Mesenchymal stem cell (in vitro differentiated cells and primary cell): Measurements from ENCODE around the gene TRIP11.

Experiments
- DNase-seq: peaks from one replicate; pipeline ENCODE4 v3.0.0-alpha.2; 2013
- H2AFZ ChIP-seq: one replicate; pipeline ENCODE4 v1.6.1; 2013; ENCODE audit warnings: low read depth, mild to moderate bottlenecking, control low read depth, inconsistent platforms, low read length, moderate library complexity
- H2AK5ac ChIP-seq: 2 replicates; pipeline ENCODE4 v1.6.1; 2013; ENCODE audit warnings: low read length, moderate library complexity, mild to moderate bottlenecking, inconsistent platforms; ENCODE audit not compliant: severe bottlenecking
- H2BK120ac ChIP-seq: one replicate; pipeline ENCODE4 v1.6.1; 2013; ENCODE audit warnings: low read depth, mild to moderate bottlenecking, inconsistent platforms, low read length, moderate library complexity
- H2BK12ac ChIP-seq, 2 experiments: one replicate each; pipeline ENCODE4 v1.6.1; 2013; ENCODE audit warnings: inconsistent platforms in 2 of 2, low read length in 2 of 2, mild to moderate bottlenecking in 2 of 2, moderate library complexity in 2 of 2, control low read depth in 1 of 2
- H2BK15ac ChIP-seq: one replicate; pipeline ENCODE4 v1.6.1; 2013; ENCODE audit warnings: mild to moderate bottlenecking, low read depth, inconsistent platforms; ENCODE audit not compliant: poor library complexity, severe bottlenecking
- H2BK5ac ChIP-seq: 2 replicates; pipeline ENCODE4 v1.6.1; 2013; ENCODE audit warnings: low read depth, mild to moderate bottlenecking, low read length, control low read depth, inconsistent platforms; ENCODE audit not compliant: poor library complexity, severe bottlenecking
- H3K14ac ChIP-seq, 2 experiments: one replicate each; pipeline ENCODE4 v1.6.1; 2013; ENCODE audit warnings: inconsistent platforms in 2 of 2, low read length in 2 of 2, control low read depth in 1 of 2, mild to moderate bottlenecking in 1 of 2, moderate library complexity in 1 of 2
- H3K18ac ChIP-seq, 2 experiments: one replicate each; pipeline ENCODE4 v1.6.1; 2013; ENCODE audit warnings: inconsistent platforms in 2 of 2, low read length in 2 of 2, control low read depth in 1 of 2, low read depth in 1 of 2, mild to moderate bottlenecking in 1 of 2
- H3K23ac ChIP-seq, 2 experiments: one replicate each; pipeline ENCODE4 v1.6.1; 2013; ENCODE audit warnings: inconsistent platforms in 2 of 2, low read length in 2 of 2, mild to moderate bottlenecking in 2 of 2, moderate library complexity in 2 of 2, control low read depth in 1 of 2
- H3K27ac ChIP-seq: 2 replicates; pipeline ENCODE4 v1.5.1; 2013; ENCODE audit warnings: mild to moderate bottlenecking, moderate library complexity, low read length, control low read depth, inconsistent platforms; ENCODE audit not compliant: poor library complexity, severe bottlenecking
- H3K27me3 ChIP-seq, 2 experiments: 2 replicates each; pipeline versions ENCODE4 v1.6.1 to v1.7.0; 2013; ENCODE audit warnings: low read length in 2 of 2, mild to moderate bottlenecking in 2 of 2, moderate library complexity in 2 of 2, control low read depth in 1 of 2, inconsistent platforms in 1 of 2; ENCODE audit not compliant: control insufficient read depth in 1 of 2, insufficient read depth in 1 of 2
- H3K36me3 ChIP-seq, 2 experiments: 2 replicates each; pipeline versions ENCODE4 v1.6.1 to v1.7.0; 2013; ENCODE audit warnings: low read length in 2 of 2, control low read depth in 1 of 2, inconsistent platforms in 1 of 2, low read depth in 1 of 2, mild to moderate bottlenecking in 1 of 2; ENCODE audit not compliant: insufficient read depth in 2 of 2, control insufficient read depth in 1 of 2
- H3K4ac ChIP-seq, 2 experiments: one replicate each; pipeline ENCODE4 v1.6.1; 2013; ENCODE audit warnings: inconsistent platforms in 2 of 2, low read length in 2 of 2, mild to moderate bottlenecking in 2 of 2, moderate library complexity in 2 of 2, control low read depth in 1 of 2, low read depth in 1 of 2
- H3K4me1 ChIP-seq: 2 replicates; pipeline ENCODE4 v1.6.1; 2013; ENCODE audit warnings: low read depth, low read length, control low read depth; ENCODE audit not compliant: control insufficient read depth, insufficient read depth
- H3K4me2 ChIP-seq: 2 replicates; pipeline ENCODE4 v1.6.1; 2013; ENCODE audit warnings: low read length, mild to moderate bottlenecking, inconsistent platforms; ENCODE audit not compliant: poor library complexity, severe bottlenecking
- H3K4me3 ChIP-seq, 2 experiments: 2 replicates each; pipeline versions ENCODE4 v1.5.1 to v1.7.0; 2013; ENCODE audit warnings: low read length in 2 of 2, mild to moderate bottlenecking in 2 of 2, control low read depth in 1 of 2, low read depth in 1 of 2; ENCODE audit not compliant: insufficient read depth in 1 of 2
- H3K79me1 ChIP-seq: replicated peaks from 2 replicates; pipeline ENCODE4 v1.6.1; 2013; ENCODE audit warnings: mild to moderate bottlenecking, control low read depth, low read length, inconsistent platforms; ENCODE audit not compliant: poor library complexity, severe bottlenecking
- H3K9ac ChIP-seq: 2 replicates; pipeline ENCODE4 v1.7.0; 2013; ENCODE audit warnings: mild to moderate bottlenecking, low read length, moderate library complexity
- H3K9me3 ChIP-seq: 2 replicates; pipeline ENCODE4 v1.7.0; 2013; ENCODE audit warnings: mild to moderate bottlenecking, low read length; ENCODE audit not compliant: control insufficient read depth
- H4K8ac ChIP-seq: one replicate; pipeline ENCODE4 v1.6.1; 2013; ENCODE audit warnings: inconsistent platforms, mild to moderate bottlenecking, low read length, moderate library complexity
- H4K91ac ChIP-seq: one replicate; pipeline ENCODE4 v1.6.1; 2013; ENCODE audit warnings: mild to moderate bottlenecking, low read length, inconsistent platforms
- WGBS: methylation state at CpG from one replicate; pipeline ENCODE4 v1.1.7; 2013; ENCODE audit warnings: mixed read lengths; 5-methylcytosine and 5-hydroxymethylcytosine counted together

The TRIP11 gene

DNA sequence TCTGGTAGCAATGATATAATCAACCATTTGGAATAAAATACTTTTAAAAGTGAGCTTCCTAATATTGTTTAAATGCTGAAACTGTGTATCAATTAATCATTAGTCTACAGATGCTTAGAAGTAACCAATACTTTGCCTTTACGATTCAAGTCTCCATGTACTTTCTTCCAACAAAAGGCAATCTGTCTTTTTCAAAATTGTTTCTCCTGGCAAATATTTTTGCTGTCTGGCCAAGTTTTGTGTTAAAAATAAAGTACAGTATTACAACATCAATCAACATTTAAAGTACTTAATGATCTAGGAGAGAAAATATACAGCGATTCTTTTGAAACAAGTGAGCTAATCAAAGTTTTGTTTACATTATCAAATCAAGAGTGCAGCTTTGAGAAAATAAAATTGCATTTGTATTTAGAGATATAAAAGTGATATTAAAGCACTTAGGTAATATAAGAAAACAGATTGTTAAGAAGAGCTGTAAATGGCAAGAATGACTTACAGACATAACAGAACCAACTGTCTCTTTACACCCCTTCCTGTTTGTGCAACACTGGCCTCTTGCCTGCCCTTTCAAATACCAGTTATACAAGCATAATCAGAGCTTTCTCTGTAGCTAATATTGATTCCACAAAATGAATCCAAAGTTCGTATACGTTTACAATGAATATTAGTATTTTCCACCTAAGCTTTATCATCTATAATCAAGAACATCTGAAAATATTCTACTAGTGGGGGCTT lies 54.2 kb downstream of the TRIP11 start:
- H3K27ac ChIP-seq: peak overlapping the region; percentile 3
- H3K36me3 ChIP-seq: peaks cover 8 to 55% of the 10 kb centered on the region in 2 experiments
- no peak overlapping the region for H3K23ac ChIP-seq
- H4K8ac ChIP-seq: no peak overlapping the region
- peaks cover 1% of the 10 kb centered on the region for H3K4me1 ChIP-seq
- DNase-seq: peak; percentile 45
- H4K91ac ChIP-seq: no peak overlapping the region
- no peak overlapping the region for H2BK12ac ChIP-seq
- no peak overlapping the region for H3K4ac ChIP-seq
- H3K27me3 ChIP-seq: no peaks in the 10 kb centered on the region
- no peak overlapping the region for H2BK120ac ChIP-seq
- no CpG with 5 or more reads among the region's 4 CpGs for WGBS
- H2AFZ ChIP-seq: no peak overlapping the region
- peaks cover 18% of the 10 kb centered on the region for H3K79me1 ChIP-seq
- peak overlapping the region; percentile 62 for H3K9ac ChIP-seq
- H3K4me3 ChIP-seq: no peak overlapping the region
- no peak overlapping the region for H3K4me2 ChIP-seq
- no peak overlapping the region for H2BK5ac ChIP-seq
- H3K18ac ChIP-seq: no peak overlapping the region
- H2AK5ac ChIP-seq: no peak overlapping the region
- no peak overlapping the region for H2BK15ac ChIP-seq
- H3K9me3 ChIP-seq: no peaks in the 10 kb centered on the region
- no peak overlapping the region for H3K14ac ChIP-seq

DNA sequence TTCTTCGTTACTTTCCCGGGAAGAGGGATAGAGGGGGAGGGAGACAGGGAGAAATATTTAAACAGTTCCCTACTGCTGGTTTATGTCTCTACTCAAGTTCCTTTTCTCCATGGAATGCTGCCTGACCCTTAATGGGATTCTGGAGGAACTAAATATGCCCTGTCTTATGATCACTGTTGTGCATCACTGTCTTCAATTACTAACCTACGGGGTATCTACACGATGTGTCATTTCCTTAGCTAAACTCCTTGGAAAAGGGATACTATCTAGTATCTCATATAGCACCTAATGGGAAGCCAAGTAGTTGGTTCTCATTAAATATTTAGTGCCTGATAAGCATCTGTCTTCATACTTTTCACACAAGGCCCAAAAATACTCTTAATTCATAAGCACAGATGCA lies 54.9 kb downstream of the TRIP11 start:
- Histone ChIP-seq H3K4me2 (no peak overlapping the region), H4K8ac (no peak overlapping the region), H2BK120ac (no peak overlapping the region), H3K9me3 (no peaks in the 10 kb centered on the region), H3K4me1 (peaks cover 1% of the 10 kb centered on the region), H2BK12ac (no peak overlapping the region), H2BK15ac (no peak overlapping the region), H2AFZ (no peak overlapping the region), H4K91ac (no peak overlapping the region), H3K27me3 (no peaks in the 10 kb centered on the region), H3K23ac (no peak overlapping the region), H3K14ac (no peak overlapping the region), H3K79me1 (peaks cover 18% of the 10 kb centered on the region), H3K4me3 (no peak overlapping the region), H3K18ac (no peak overlapping the region), H3K36me3 (peaks cover 8 to 51% of the 10 kb centered on the region in 2 experiments), H3K4ac (no peak overlapping the region), H3K27ac (peak overlapping the region; percentile 3), H2AK5ac (no peak overlapping the region), H2BK5ac (no peak overlapping the region), H3K9ac (peak overlapping the region; percentile 62)
- peak; percentile 75 for DNase-seq
- WGBS: 58% methylated on average over 2 of the region's 4 CpGs

DNA sequence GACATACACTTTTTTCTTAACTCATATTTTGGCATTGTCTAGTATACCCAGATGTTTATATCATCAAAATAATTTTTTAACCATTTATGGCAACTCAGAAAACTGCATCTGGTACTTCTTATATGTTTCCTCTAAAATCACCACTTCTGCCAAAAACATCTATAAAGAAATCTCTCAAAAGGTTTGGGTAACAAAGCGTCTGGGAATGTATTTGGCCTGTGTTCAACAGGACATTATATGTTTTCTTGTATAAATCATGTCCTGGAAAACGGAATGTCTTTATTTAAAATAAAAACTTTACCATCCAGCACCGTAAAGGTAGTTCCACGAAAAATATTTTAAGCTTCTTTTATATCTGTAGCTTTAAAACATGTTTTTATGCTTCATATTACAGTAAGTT lies 56.3 kb downstream of the TRIP11 start:
- H3K23ac ChIP-seq: no peak overlapping the region
- no peak overlapping the region for H3K4me3 ChIP-seq
- H2BK120ac ChIP-seq: no peak overlapping the region
- no peak overlapping the region for H3K4ac ChIP-seq
- peaks cover 5 to 38% of the 10 kb centered on the region in 2 experiments for H3K36me3 ChIP-seq
- H3K14ac ChIP-seq: no peak overlapping the region
- H2BK5ac ChIP-seq: no peak overlapping the region
- DNase-seq: no peak
- H4K8ac ChIP-seq: no peak overlapping the region
- no peak overlapping the region for H2BK15ac ChIP-seq
- no CpG with 5 or more reads among the region's 4 CpGs for WGBS
- no peaks in the 10 kb centered on the region for H3K27me3 ChIP-seq
- H2AFZ ChIP-seq: no peak overlapping the region
- H2AK5ac ChIP-seq: no peak overlapping the region
- peaks cover 1% of the 10 kb centered on the region for H3K4me1 ChIP-seq
- H4K91ac ChIP-seq: no peak overlapping the region
- H3K79me1 ChIP-seq: peaks cover 18% of the 10 kb centered on the region
- H3K27ac ChIP-seq: no peak overlapping the region
- no peak overlapping the region for H3K18ac ChIP-seq
- no peak overlapping the region for H3K4me2 ChIP-seq
- no peak overlapping the region for H2BK12ac ChIP-seq
- H3K9ac ChIP-seq: no peak overlapping the region
- no peaks in the 10 kb centered on the region for H3K9me3 ChIP-seq

DNA sequence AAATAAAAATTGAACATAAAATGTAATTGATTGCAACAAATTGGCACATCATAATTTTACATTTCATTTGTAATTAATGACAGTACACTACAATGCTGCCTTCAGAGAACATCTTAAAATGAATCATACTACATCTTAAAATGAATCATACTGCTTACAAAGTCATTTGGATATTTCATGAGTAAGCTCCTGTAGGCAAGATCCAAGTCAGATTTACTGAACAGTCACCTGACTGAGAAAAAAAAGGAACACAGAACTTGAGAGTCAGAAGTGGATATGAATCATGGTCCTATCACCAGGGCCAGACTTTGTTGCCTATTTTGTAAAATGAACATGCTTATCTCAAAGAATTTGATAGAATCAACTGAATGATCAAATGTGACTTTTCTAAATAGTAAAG lies 59.7 kb downstream of the TRIP11 start:
- Histone ChIP-seq H3K4me3 (no peak overlapping the region), H3K18ac (no peak overlapping the region), H3K27ac (no peak overlapping the region), H3K4me2 (no peak overlapping the region), H4K8ac (no peak overlapping the region), H2BK5ac (no peak overlapping the region), H2BK120ac (no peak overlapping the region), H2BK12ac (no peak overlapping the region), H3K4ac (no peak overlapping the region), H3K36me3 (peaks cover 0 to 29% of the 10 kb centered on the region in 2 experiments), H4K91ac (no peak overlapping the region), H3K79me1 (peaks cover 20% of the 10 kb centered on the region), H2BK15ac (no peak overlapping the region), H2AK5ac (no peak overlapping the region), H2AFZ (no peak overlapping the region), H3K9me3 (no peaks in the 10 kb centered on the region), H3K14ac (no peak overlapping the region), H3K9ac (peak overlapping the region; percentile 60), H3K4me1 (peaks cover 1% of the 10 kb centered on the region), H3K27me3 (no peaks in the 10 kb centered on the region), H3K23ac (no peak overlapping the region)
- peak; percentile 83 for DNase-seq
